Effector memory CD8-positive, alpha-beta T cell (primary cell): Measurements from ENCODE around the gene AFF2.
"Not testable (repeated sequence)": the region's sequence is repeated elsewhere in the genome, so short reads cannot be mapped to it uniquely, and the experiment has no call there.

Experiments used
- ATAC-seq: fragments of 150-1000 bp; cut with Tn5 transposase; replicated peaks from 2 replicates; pipeline ENCODE4 v1.10.0; 2021; ENCODE audit warnings: mild to moderate bottlenecking, moderate library complexity
- DNase-seq, 3 experiments: peaks; one replicate each; pipeline ENCODE4 v3.0.0; 2021
- H3K27ac Mint-ChIP-seq, 2 donors: one replicate each; pipeline ENCODE4 v1.8.0; 2022; ENCODE audit warnings: mild to moderate bottlenecking in 2 of 2, mixed read lengths in 2 of 2, moderate library complexity in 2 of 2
- H3K27me3 Mint-ChIP-seq, 2 donors: one replicate each; pipeline ENCODE4 v1.8.0; 2022; ENCODE audit warnings: mixed read lengths in 2 of 2
- H3K36me3 Mint-ChIP-seq: one replicate; pipeline ENCODE4 v1.8.0; 2022; ENCODE audit warnings: mild to moderate bottlenecking, moderate library complexity, mixed read lengths; ENCODE audit not compliant: insufficient read depth
- H3K4me1 Mint-ChIP-seq, 2 donors: one replicate each; pipeline ENCODE4 v1.8.0; 2022; ENCODE audit warnings: low read depth in 2 of 2, mixed read lengths in 2 of 2
- H3K4me3 Mint-ChIP-seq, 2 donors: one replicate each; pipeline ENCODE4 v1.8.0; 2022; ENCODE audit warnings: mild to moderate bottlenecking in 2 of 2, mixed read lengths in 2 of 2, moderate library complexity in 2 of 2
- H3K9me3 Mint-ChIP-seq, 2 donors: one replicate each; pipeline ENCODE4 v1.8.0; 2022; ENCODE audit warnings: mixed read lengths in 2 of 2

AFF2 gene

GRCh38 chrX:148903176-148903575, 402.8 kb downstream of the AFF2 start:
- Mint-ChIP-seq H3K36me3 (no peaks in the 10 kb centered on the region), H3K27me3 (no peaks in the 10 kb centered on the region), H3K4me3 (no peak overlapping the region), H3K4me1 (no peaks in the 10 kb centered on the region), H3K27ac (no peak overlapping the region), H3K9me3 (peaks cover 0 to 4% of the 10 kb centered on the region in 2 donors)
- ATAC-seq = no peak
- DNase-seq = no peak

- DNase-seq (no peak), ATAC-seq (no peak)
- H3K36me3 Mint-ChIP-seq = no peaks in the 10 kb centered on the region
- H3K27ac Mint-ChIP-seq = no peak overlapping the region
- no peaks in the 10 kb centered on the region for H3K4me1 Mint-ChIP-seq
- no peak overlapping the region for H3K4me3 Mint-ChIP-seq
- no peaks in the 10 kb centered on the region for H3K27me3 Mint-ChIP-seq
- H3K9me3 Mint-ChIP-seq = peaks cover 0 to 4% of the 10 kb centered on the region in 2 donors
Measured at GRCh38 chrX:148904421-148905111, 404.1 kb downstream of the AFF2 start.

GRCh38 chrX:148905400-148905799, 405.0 kb downstream of the AFF2 start:
- ATAC-seq = no peak
- Mint-ChIP-seq H3K4me3 (no peak overlapping the region), H3K36me3 (no peaks in the 10 kb centered on the region)

GRCh38 chrX:148906628-148907027, 406.2 kb downstream of the AFF2 start:
- H3K36me3 Mint-ChIP-seq, DNase-seq, H3K27me3 Mint-ChIP-seq, H3K4me1 Mint-ChIP-seq, H3K9me3 Mint-ChIP-seq, H3K4me3 Mint-ChIP-seq, ATAC-seq, H3K27ac Mint-ChIP-seq: not testable (repeated sequence)

More at GRCh38 chrX:148905400-148905799, 405.0 kb downstream of the AFF2 start:
- Mint-ChIP-seq H3K27me3 (no peaks in the 10 kb centered on the region), H3K27ac (no peak overlapping the region), H3K4me1 (no peaks in the 10 kb centered on the region), H3K9me3 (peaks cover 0 to 4% of the 10 kb centered on the region in 2 donors)
- no peak for DNase-seq

GRCh38 chrX:148909758-148910157, 409.3 kb downstream of the AFF2 start:
- Mint-ChIP-seq H3K9me3 (peaks cover 0 to 4% of the 10 kb centered on the region in 2 donors), H3K4me1 (no peaks in the 10 kb centered on the region), H3K36me3 (no peaks in the 10 kb centered on the region), H3K4me3 (no peak overlapping the region), H3K27ac (no peak overlapping the region), H3K27me3 (no peaks in the 10 kb centered on the region)
- DNase-seq = no peak
- no peak for ATAC-seq

GRCh38 chrX:148913971-148914370, 413.6 kb downstream of the AFF2 start:
- ATAC-seq = no peak
- no peaks in the 10 kb centered on the region for H3K9me3 Mint-ChIP-seq

GRCh38 chrX:148914783-148915182, 414.4 kb downstream of the AFF2 start:
- no peaks in the 10 kb centered on the region for H3K4me1 Mint-ChIP-seq
- H3K4me3 Mint-ChIP-seq = no peak overlapping the region
- H3K27me3 Mint-ChIP-seq = no peaks in the 10 kb centered on the region
- ATAC-seq (no peak), DNase-seq (no peak)
- no peaks in the 10 kb centered on the region for H3K36me3 Mint-ChIP-seq
- no peak overlapping the region for H3K27ac Mint-ChIP-seq
- H3K9me3 Mint-ChIP-seq = no peaks in the 10 kb centered on the region

More at GRCh38 chrX:148913971-148914370, 413.6 kb downstream of the AFF2 start:
- H3K36me3 Mint-ChIP-seq = no peaks in the 10 kb centered on the region
- DNase-seq = no peak
- no peaks in the 10 kb centered on the region for H3K27me3 Mint-ChIP-seq
- H3K4me3 Mint-ChIP-seq = no peak overlapping the region
- no peaks in the 10 kb centered on the region for H3K4me1 Mint-ChIP-seq
- H3K27ac Mint-ChIP-seq = no peak overlapping the region

- Mint-ChIP-seq H3K4me1 (no peaks in the 10 kb centered on the region), H3K36me3 (no peaks in the 10 kb centered on the region), H3K27ac (no peak overlapping the region), H3K27me3 (no peaks in the 10 kb centered on the region), H3K4me3 (no peak overlapping the region), H3K9me3 (no peaks in the 10 kb centered on the region)
- ATAC-seq (no peak), DNase-seq (no peak)
Measured at GRCh38 chrX:148915474-148915873, 415.1 kb downstream of the AFF2 start.

- Mint-ChIP-seq H3K4me3 (no peak overlapping the region), H3K4me1 (no peaks in the 10 kb centered on the region), H3K27me3 (no peaks in the 10 kb centered on the region), H3K27ac (no peak overlapping the region), H3K36me3 (no peaks in the 10 kb centered on the region), H3K9me3 (no peaks in the 10 kb centered on the region)
- ATAC-seq (no peak), DNase-seq (no peak)
Measured at GRCh38 chrX:148917441-148917840, 417.0 kb downstream of the AFF2 start.

GRCh38 chrX:148923631-148924030, 423.2 kb downstream of the AFF2 start:
- no peak overlapping the region for H3K4me3 Mint-ChIP-seq
- no peaks in the 10 kb centered on the region for H3K9me3 Mint-ChIP-seq
- H3K36me3 Mint-ChIP-seq = no peaks in the 10 kb centered on the region
- no peak overlapping the region for H3K27ac Mint-ChIP-seq
- no peak for ATAC-seq
- H3K27me3 Mint-ChIP-seq = no peaks in the 10 kb centered on the region
- no peak for DNase-seq
- H3K4me1 Mint-ChIP-seq = no peaks in the 10 kb centered on the region

GRCh38 chrX:148926371-148926770, 426.0 kb downstream of the AFF2 start:
- Mint-ChIP-seq H3K27ac (no peak overlapping the region), H3K9me3 (peaks cover 0 to 2% of the 10 kb centered on the region in 2 donors), H3K27me3 (no peaks in the 10 kb centered on the region), H3K4me3 (no peak overlapping the region), H3K4me1 (no peaks in the 10 kb centered on the region), H3K36me3 (no peaks in the 10 kb centered on the region)
- DNase-seq (no peak), ATAC-seq (no peak)

GRCh38 chrX:148928811-148929210, 428.4 kb downstream of the AFF2 start:
- DNase-seq = no peak
- no peak overlapping the region for H3K4me3 Mint-ChIP-seq
- peaks cover 0 to 5% of the 10 kb centered on the region in 2 donors for H3K9me3 Mint-ChIP-seq
- no peaks in the 10 kb centered on the region for H3K27me3 Mint-ChIP-seq
- no peaks in the 10 kb centered on the region for H3K4me1 Mint-ChIP-seq
- H3K36me3 Mint-ChIP-seq = no peaks in the 10 kb centered on the region
- H3K27ac Mint-ChIP-seq = no peak overlapping the region
- ATAC-seq = no peak

- Mint-ChIP-seq H3K9me3 (peaks cover 0 to 5% of the 10 kb centered on the region in 2 donors), H3K4me3 (no peak overlapping the region), H3K36me3 (no peaks in the 10 kb centered on the region), H3K4me1 (no peaks in the 10 kb centered on the region), H3K27me3 (no peaks in the 10 kb centered on the region), H3K27ac (no peak overlapping the region)
- ATAC-seq (no peak), DNase-seq (no peak)
Measured at GRCh38 chrX:148929686-148930085, 429.3 kb downstream of the AFF2 start.

GRCh38 chrX:148930206-148930729, 429.9 kb downstream of the AFF2 start:
- ATAC-seq = no peak
- Mint-ChIP-seq H3K4me3 (no peak overlapping the region), H3K27me3 (no peaks in the 10 kb centered on the region), H3K36me3 (no peaks in the 10 kb centered on the region), H3K4me1 (no peaks in the 10 kb centered on the region), H3K9me3 (peaks cover 0 to 5% of the 10 kb centered on the region in 2 donors), H3K27ac (no peak overlapping the region)
- no peak for DNase-seq
